ENCODE measurements around the gene RBSN. TPM values are rescaled to one million over a fixed set of nuclear protein-coding genes. Genes with fewer than 3 reads are reported as not detected.

RBSN gene
- total RNA-seq, 3 donors from 2014 or later, result 28.6 to 30.5 (median 29.6) TPM

DNA sequence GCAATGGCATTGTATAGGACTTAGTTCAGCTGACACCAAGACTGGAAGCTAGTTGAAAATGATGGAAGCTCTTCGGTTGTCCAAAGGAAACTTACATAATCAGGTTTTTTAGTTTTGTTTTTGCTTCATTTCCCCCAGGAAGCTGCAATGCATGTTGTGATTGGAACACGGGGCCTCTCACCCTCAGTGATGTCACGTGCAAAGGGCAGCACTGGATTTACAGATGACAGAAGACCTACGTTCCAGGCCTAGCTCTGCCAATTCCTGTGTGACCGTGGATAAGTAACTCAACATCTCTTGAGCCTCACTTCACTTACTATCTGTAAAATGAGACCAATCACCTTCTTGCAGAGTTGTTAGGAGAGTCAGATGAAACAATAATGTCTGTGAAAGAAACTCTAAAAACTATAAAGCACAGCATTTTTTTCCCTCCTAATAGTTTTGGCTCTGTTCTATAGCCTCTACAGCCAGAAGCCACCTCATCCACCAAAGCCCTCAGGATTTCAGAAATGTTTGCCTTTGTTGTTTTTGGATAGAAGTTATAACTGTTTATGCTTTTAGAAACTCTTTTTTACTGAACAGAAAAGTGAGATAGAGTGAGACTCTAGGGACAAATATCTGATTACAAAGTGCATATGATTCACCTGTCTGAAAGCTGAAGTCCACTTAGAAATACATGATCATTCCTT lies 4.6 kb downstream of the RBSN start:
- Histone ChIP-seq H3K36me3 (no peaks in the 10 kb centered on the region), H3K27me3 (no peaks in the 10 kb centered on the region), H3K27ac (no peak overlapping the region), H3K4me1 (peaks cover 0 to 7% of the 10 kb centered on the region in 2 donors), H3K4me3 (no peak overlapping the region), H3K9me3 (no peaks in the 10 kb centered on the region)
- intact Hi-C loops (cut with DNase I; ENCODE audit: low total_unique reads), result no loop called here
- TF ChIP-seq, protein P1, sequence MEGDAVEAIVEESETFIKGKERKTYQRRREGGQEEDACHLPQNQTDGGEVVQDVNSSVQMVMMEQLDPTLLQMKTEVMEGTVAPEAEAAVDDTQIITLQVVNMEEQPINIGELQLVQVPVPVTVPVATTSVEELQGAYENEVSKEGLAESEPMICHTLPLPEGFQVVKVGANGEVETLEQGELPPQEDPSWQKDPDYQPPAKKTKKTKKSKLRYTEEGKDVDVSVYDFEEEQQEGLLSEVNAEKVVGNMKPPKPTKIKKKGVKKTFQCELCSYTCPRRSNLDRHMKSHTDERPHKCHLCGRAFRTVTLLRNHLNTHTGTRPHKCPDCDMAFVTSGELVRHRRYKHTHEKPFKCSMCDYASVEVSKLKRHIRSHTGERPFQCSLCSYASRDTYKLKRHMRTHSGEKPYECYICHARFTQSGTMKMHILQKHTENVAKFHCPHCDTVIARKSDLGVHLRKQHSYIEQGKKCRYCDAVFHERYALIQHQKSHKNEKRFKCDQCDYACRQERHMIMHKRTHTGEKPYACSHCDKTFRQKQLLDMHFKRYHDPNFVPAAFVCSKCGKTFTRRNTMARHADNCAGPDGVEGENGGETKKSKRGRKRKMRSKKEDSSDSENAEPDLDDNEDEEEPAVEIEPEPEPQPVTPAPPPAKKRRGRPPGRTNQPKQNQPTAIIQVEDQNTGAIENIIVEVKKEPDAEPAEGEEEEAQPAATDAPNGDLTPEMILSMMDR (IDR thresholded peaks at IDR 0.05), result no peak
- TF ChIP-seq POLR2A (IDR thresholded peaks at IDR 0.05) (no peak), POLR2AphosphoS5 (IDR thresholded peaks at IDR 0.05) (no peak)
- no peak for DNase-seq (ENCODE audit: low spot score in 2 of 2)

DNA sequence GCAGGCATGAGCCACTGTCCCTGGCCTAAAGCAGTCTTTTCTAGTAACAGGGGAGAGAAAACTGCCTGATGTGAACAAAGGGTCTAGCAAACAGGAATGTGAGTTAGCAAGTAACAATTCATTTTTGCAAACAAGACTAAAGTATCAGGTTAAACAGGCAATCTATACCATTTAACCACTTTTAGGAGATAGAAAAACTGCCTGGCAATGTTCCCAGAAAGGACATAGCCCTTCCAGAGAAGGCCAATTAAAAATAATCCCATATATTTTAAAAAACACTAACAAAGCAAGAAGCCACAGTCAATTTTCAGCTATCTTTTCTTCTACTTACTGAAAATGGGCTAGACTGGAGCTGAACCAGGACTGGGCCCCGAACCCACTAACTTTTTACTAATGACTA lies 6.3 kb downstream of the RBSN start:
- Histone ChIP-seq H3K9me3 (no peaks in the 10 kb centered on the region), H3K36me3 (no peaks in the 10 kb centered on the region), H3K27me3 (no peaks in the 10 kb centered on the region), H3K4me3 (no peak overlapping the region), H3K4me1 (peaks cover 0 to 2% of the 10 kb centered on the region in 2 donors), H3K27ac (no peak overlapping the region)
- TF ChIP-seq POLR2AphosphoS5 (IDR thresholded peaks at IDR 0.05) (no peak), POLR2A (IDR thresholded peaks at IDR 0.05) (no peak)
- TF ChIP-seq, protein P1 (IDR thresholded peaks at IDR 0.05), result no peak
- intact Hi-C loops (cut with DNase I; ENCODE audit: low total_unique reads), result no loop called here
- no peak for DNase-seq (ENCODE audit: low spot score in 2 of 2)

DNA sequence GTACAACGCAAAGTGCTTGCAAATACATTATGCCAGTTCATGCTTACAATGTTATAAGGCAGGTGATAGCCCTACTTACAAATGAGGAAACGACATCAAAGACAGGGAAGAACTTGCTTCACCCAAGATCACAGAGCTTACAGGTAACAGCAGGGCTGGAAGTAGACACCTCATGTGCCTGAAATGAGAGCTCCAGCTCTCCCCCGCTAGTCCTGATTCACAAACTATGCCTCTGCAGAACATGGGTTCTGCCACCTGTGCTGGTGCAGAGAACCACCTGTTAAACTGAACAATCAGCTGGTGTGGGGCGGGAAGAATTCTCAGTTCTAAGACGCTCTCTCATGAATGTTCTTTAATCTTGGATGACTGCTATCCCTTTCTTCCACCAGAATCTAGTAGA lies 7.4 kb downstream of the RBSN start:
- no peaks in the 10 kb centered on the region for H3K36me3 ChIP-seq
- no peak for DNase-seq (ENCODE audit: low spot score in 2 of 2)
- intact Hi-C loops (cut with DNase I; ENCODE audit: low total_unique reads), result no loop called here
- H3K4me1 ChIP-seq, result no peaks in the 10 kb centered on the region
- H3K27me3 ChIP-seq, result no peaks in the 10 kb centered on the region
- H3K27ac ChIP-seq, result no peak overlapping the region
- H3K4me3 ChIP-seq, result no peak overlapping the region
- no peaks in the 10 kb centered on the region for H3K9me3 ChIP-seq
- TF ChIP-seq POLR2A (IDR thresholded peaks at IDR 0.05) (no peak), POLR2AphosphoS5 (IDR thresholded peaks at IDR 0.05) (no peak)
- TF ChIP-seq, protein P1 (IDR thresholded peaks at IDR 0.05), result no peak

DNA sequence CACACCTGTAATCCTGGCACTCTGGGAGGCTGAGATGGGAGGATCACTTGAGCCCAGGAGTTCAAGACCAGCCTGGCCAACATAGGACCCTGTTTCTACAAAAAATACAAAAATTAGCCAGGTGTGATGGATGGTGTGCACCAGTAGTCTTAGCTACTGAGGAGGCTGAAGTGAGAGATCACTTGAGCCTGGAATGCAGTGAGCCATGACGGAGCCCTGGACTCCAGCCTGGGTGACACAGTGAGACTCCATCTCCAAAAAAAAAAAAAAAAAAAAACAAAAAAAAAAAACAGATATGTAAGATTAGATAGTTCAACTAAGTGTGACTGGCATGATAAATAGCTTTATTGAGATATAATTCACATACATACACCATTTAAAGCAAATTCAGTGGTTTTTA lies 9.7 kb downstream of the RBSN start:
- no peak for DNase-seq (ENCODE audit: low spot score in 2 of 2)
- intact Hi-C loops (cut with DNase I; ENCODE audit: low total_unique reads), result no loop called here
- Histone ChIP-seq H3K27me3 (no peaks in the 10 kb centered on the region), H3K27ac (no peak overlapping the region), H3K36me3 (no peaks in the 10 kb centered on the region), H3K9me3 (no peaks in the 10 kb centered on the region), H3K4me3 (no peak overlapping the region), H3K4me1 (no peaks in the 10 kb centered on the region)
- no peak for TF ChIP-seq POLR2AphosphoS5 (IDR thresholded peaks at IDR 0.05)
- TF ChIP-seq, protein P1 (IDR thresholded peaks at IDR 0.05), result no peak
- TF ChIP-seq POLR2A (IDR thresholded peaks at IDR 0.05), result no peak

DNA sequence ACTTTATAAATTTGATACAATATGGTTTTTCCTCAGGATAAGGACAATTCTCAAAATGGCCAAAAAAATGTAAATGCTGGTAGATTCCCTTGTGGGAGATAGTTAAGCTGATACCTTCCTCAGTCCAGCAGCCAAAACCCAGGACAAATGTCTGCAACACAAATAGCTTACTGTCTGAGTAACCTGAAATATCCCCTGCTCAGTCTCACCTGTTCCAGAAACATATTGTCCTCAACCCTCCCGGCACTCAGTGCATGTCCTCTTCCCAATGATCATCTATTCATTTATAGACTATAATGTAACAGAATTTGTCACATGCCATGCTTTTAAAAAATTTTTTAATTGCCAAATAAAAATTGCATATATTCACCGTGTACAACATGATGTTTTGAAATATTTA lies 12.2 kb downstream of the RBSN start:
- Histone ChIP-seq H3K36me3 (no peaks in the 10 kb centered on the region), H3K9me3 (no peaks in the 10 kb centered on the region), H3K27ac (no peak overlapping the region), H3K27me3 (no peaks in the 10 kb centered on the region), H3K4me3 (no peak overlapping the region), H3K4me1 (no peaks in the 10 kb centered on the region)
- intact Hi-C loops (cut with DNase I; ENCODE audit: low total_unique reads), result no loop called here
- DNase-seq (ENCODE audit: low spot score in 2 of 2), result no peak
- TF ChIP-seq POLR2A (IDR thresholded peaks at IDR 0.05) (no peak), POLR2AphosphoS5 (IDR thresholded peaks at IDR 0.05) (no peak)
- TF ChIP-seq, protein P1 (IDR thresholded peaks at IDR 0.05), result no peak

Measured in breast epithelium (tissue), 4 donors.